PC-9 (cell line): ENCODE data around the gene FARS2. TPM values are rescaled to one million over a fixed set of nuclear protein-coding genes. Genes with fewer than 3 reads are reported as not detected.

Source experiments
- BruUV-seq: library from RNA; stranded (reverse); fragments of 400-500 nt; replicated peaks from 2 replicates; lab custom pipeline; 2021; lab: Mats Ljungman, UMichigan
- CTCF ChIA-PET: fragments of 300-600 bp; sonication (Branson Sonifier 250); formaldehyde crosslinking; loops from one replicate; lab custom pipeline; 2022; ENCODE audit warnings: antibody characterized with exemption; lab: Charles Lee
- POLR2A ChIA-PET: fragments of 300-600 bp; sonication (Branson Sonifier 250); formaldehyde crosslinking; loops from one replicate; lab custom pipeline; 2022; ENCODE audit warnings: antibody characterized with exemption; ENCODE audit not compliant: unreplicated experiment; lab: Charles Lee
- DNase-seq, 2 experiments: peaks; one replicate each; pipeline versions ENCODE4 v3.0.0 to v3.0.0-alpha.2; 2015 to 2022; ENCODE audit warnings: mixed read lengths in 1 of 2
- H2AFZ ChIP-seq: fragments of 200-600 bp; sonication (generic); 2 replicates; pipeline ENCODE4 v1.8.1; 2017; ENCODE audit warnings: antibody characterized with exemption
- H3F3A ChIP-seq: fragments of 200-600 bp; sonication (generic); 2 replicates; pipeline ENCODE4 v1.8.1; 2017; ENCODE audit warnings: antibody characterized with exemption, mild to moderate bottlenecking, low read depth; ENCODE audit not compliant: insufficient read depth
- H3K27ac ChIP-seq: fragments of 200-600 bp; sonication (generic); 2 replicates; pipeline ENCODE4 v1.6.1; 2016; ENCODE audit warnings: mixed run types
- H3K27me3 ChIP-seq: fragments of 200-600 bp; sonication (generic); 2 replicates; pipeline ENCODE4 v1.6.1; 2016; ENCODE audit warnings: low read depth, mixed run types; ENCODE audit not compliant: insufficient read depth
- H3K36me3 ChIP-seq: fragments of 200-600 bp; sonication (generic); 2 replicates; pipeline ENCODE4 v1.6.1; 2016; ENCODE audit warnings: low read depth, mixed run types
- H3K4me1 ChIP-seq: fragments of 200-600 bp; sonication (generic); replicated peaks from 2 replicates; pipeline ENCODE4 v1.6.1; 2016; ENCODE audit warnings: mixed run types; ENCODE audit not compliant: insufficient read depth
- H3K4me2 ChIP-seq: fragments of 200-600 bp; sonication (generic); 2 replicates; pipeline ENCODE4 v1.6.1; 2017; ENCODE audit warnings: mixed run types
- H3K4me3 ChIP-seq: fragments of 200-600 bp; sonication (generic); 2 replicates; pipeline ENCODE4 v1.6.1; 2016; ENCODE audit warnings: mixed run types
- H3K79me2 ChIP-seq: fragments of 200-600 bp; sonication (generic); 2 replicates; pipeline ENCODE4 v1.6.1; 2017; ENCODE audit warnings: low read depth, mixed run types
- H3K9me2 ChIP-seq: fragments of 200-600 bp; sonication (generic); 2 replicates; pipeline ENCODE4 v1.8.1; 2017; ENCODE audit warnings: mild to moderate bottlenecking; ENCODE audit not compliant: insufficient read depth
- H3K9me3 ChIP-seq: fragments of 200-600 bp; sonication (generic); 2 replicates; pipeline ENCODE4 v1.8.1; 2016; ENCODE audit warnings: low read depth; ENCODE audit not compliant: insufficient read depth
- H4K20me1 ChIP-seq: fragments of 200-600 bp; sonication (generic); 2 replicates; pipeline ENCODE4 v1.8.1; 2017; ENCODE audit not compliant: insufficient read depth
- EZH2 ChIP-seq: fragments of 200-600 bp; sonication (generic); IDR thresholded peaks from 2 replicates; pipeline ENCODE4 v1.8.0; 2017; ENCODE audit warnings: antibody characterized with exemption, low read depth
- intact Hi-C: fragments of 100-400 bp; cut with micrococcal nuclease; formaldehyde crosslinking; loops from one replicate; pipeline ENCODE4 v1.10.0; 2022; ENCODE audit not compliant: unreplicated experiment
- total RNA-seq: library from RNA; stranded (reverse); gene quantifications from 2 replicates; pipeline ENCODE4 v1.2.3, GENCODE V29; 2021
- TF ChIP-seq, protein P1 (sequence below): fragments of 200-600 bp; sonication (generic); conservative IDR thresholded peaks from 2 replicates; pipeline ENCODE4 v1.6.1; 2017; ENCODE audit warnings: mixed run types, antibody characterized with exemption, mild to moderate bottlenecking, moderate library complexity

FARS2 gene
- total RNA-seq, 1 experiment from 2014 or later, result 26.7 TPM

- H4K20me1 ChIP-seq, result no peaks in the 10 kb centered on the region
- DNase-seq, result no peak
- no peak overlapping the region for H3K4me2 ChIP-seq
- intact Hi-C loops, result no loop called here
- H3F3A ChIP-seq, result no peaks in the 10 kb centered on the region
- no peaks in the 10 kb centered on the region for H3K36me3 ChIP-seq
- H3K4me1 ChIP-seq, result no peaks in the 10 kb centered on the region
- ChIA-PET CTCF (no interaction called here), POLR2A (no interaction called here)
- no TSS peak for BruUV-seq
- no peak overlapping the region for H2AFZ ChIP-seq
- no peaks in the 10 kb centered on the region for H3K27me3 ChIP-seq
- no peak for TF ChIP-seq EZH2
- no peak overlapping the region for H3K4me3 ChIP-seq
- H3K79me2 ChIP-seq, result no peaks in the 10 kb centered on the region
- no peaks in the 10 kb centered on the region for H3K9me3 ChIP-seq
- no peak overlapping the region for H3K27ac ChIP-seq
- no peaks in the 10 kb centered on the region for H3K9me2 ChIP-seq
These were observed 186.6 kb downstream of the FARS2 start for GRCh38 chr6:5447921-5448320.

GRCh38 chr6:5450073-5450472 lies 188.8 kb downstream of the FARS2 start:
- Histone ChIP-seq H3K4me1 (no peaks in the 10 kb centered on the region), H3F3A (no peaks in the 10 kb centered on the region), H3K4me3 (no peak overlapping the region), H3K27me3 (no peaks in the 10 kb centered on the region), H3K4me2 (no peak overlapping the region), H3K9me3 (no peaks in the 10 kb centered on the region), H2AFZ (no peak overlapping the region), H4K20me1 (no peaks in the 10 kb centered on the region), H3K79me2 (no peaks in the 10 kb centered on the region), H3K9me2 (no peaks in the 10 kb centered on the region), H3K36me3 (no peaks in the 10 kb centered on the region), H3K27ac (no peak overlapping the region)
- intact Hi-C loops, result no loop called here
- ChIA-PET CTCF (no interaction called here), POLR2A (no interaction called here)
- no peak for DNase-seq
- no TSS peak for BruUV-seq
- no peak for TF ChIP-seq EZH2
- TF ChIP-seq, protein P1, sequence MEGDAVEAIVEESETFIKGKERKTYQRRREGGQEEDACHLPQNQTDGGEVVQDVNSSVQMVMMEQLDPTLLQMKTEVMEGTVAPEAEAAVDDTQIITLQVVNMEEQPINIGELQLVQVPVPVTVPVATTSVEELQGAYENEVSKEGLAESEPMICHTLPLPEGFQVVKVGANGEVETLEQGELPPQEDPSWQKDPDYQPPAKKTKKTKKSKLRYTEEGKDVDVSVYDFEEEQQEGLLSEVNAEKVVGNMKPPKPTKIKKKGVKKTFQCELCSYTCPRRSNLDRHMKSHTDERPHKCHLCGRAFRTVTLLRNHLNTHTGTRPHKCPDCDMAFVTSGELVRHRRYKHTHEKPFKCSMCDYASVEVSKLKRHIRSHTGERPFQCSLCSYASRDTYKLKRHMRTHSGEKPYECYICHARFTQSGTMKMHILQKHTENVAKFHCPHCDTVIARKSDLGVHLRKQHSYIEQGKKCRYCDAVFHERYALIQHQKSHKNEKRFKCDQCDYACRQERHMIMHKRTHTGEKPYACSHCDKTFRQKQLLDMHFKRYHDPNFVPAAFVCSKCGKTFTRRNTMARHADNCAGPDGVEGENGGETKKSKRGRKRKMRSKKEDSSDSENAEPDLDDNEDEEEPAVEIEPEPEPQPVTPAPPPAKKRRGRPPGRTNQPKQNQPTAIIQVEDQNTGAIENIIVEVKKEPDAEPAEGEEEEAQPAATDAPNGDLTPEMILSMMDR, result no peak

- no peak overlapping the region for H2AFZ ChIP-seq
- H3K4me1 ChIP-seq, result peaks cover 22% of the 10 kb centered on the region
- no peaks in the 10 kb centered on the region for H4K20me1 ChIP-seq
- ChIA-PET CTCF (interaction anchor here (1.0 kb wide), 1 partner anchor 1200 kb away, joined by 4 read pairs; no protein-coding TSS in a partner anchor), POLR2A (no interaction called here)
- BruUV-seq, result no TSS peak
- H3K4me2 ChIP-seq, result no peak overlapping the region
- H3K9me2 ChIP-seq, result no peaks in the 10 kb centered on the region
- H3K27ac ChIP-seq, result no peak overlapping the region
- DNase-seq, result peak in 1 of 2 experiments; percentile 40
- H3K4me3 ChIP-seq, result no peak overlapping the region
- no peaks in the 10 kb centered on the region for H3K9me3 ChIP-seq
- no peak for TF ChIP-seq EZH2
- TF ChIP-seq, protein P1, result no peak
- no peaks in the 10 kb centered on the region for H3F3A ChIP-seq
- H3K36me3 ChIP-seq, result no peaks in the 10 kb centered on the region
- H3K79me2 ChIP-seq, result no peaks in the 10 kb centered on the region
- no peaks in the 10 kb centered on the region for H3K27me3 ChIP-seq
- intact Hi-C loops, result no loop called here
These were observed 192.2 kb downstream of the FARS2 start for GRCh38 chr6:5453546-5453945.

DNA sequence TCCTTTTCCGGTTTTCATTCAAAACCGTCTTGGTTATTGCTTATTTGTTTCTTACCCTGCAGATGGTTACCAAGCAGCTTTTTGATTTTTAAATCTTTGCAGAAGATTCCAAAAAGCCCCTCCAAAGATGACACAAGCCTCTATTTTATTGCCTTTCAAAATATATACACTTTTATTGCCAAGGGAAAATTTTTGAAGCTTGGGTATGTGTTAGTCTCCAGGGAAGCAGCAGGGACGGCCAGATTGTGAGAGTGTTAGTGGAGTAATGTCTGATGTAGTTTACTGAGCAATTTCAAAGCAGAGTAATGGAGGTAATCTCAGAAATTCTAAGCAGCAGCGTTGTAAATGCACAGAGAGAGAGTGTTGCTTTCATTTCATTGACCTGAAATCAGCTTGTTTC lies 193.8 kb downstream of the FARS2 start:
- CTCF ChIA-PET, result no interaction called here

More for the DNA sequence above, 193.8 kb downstream of the FARS2 start:
- H4K20me1 ChIP-seq, result no peaks in the 10 kb centered on the region
- H2AFZ ChIP-seq, result no peak overlapping the region
- H3K27ac ChIP-seq, result no peak overlapping the region
- H3K9me2 ChIP-seq, result no peaks in the 10 kb centered on the region
- H3F3A ChIP-seq, result no peaks in the 10 kb centered on the region
- no peak overlapping the region for H3K4me2 ChIP-seq
- H3K9me3 ChIP-seq, result no peaks in the 10 kb centered on the region
- H3K4me1 ChIP-seq, result peaks cover 27% of the 10 kb centered on the region
- no TSS peak for BruUV-seq
- H3K4me3 ChIP-seq, result no peak overlapping the region
- no peaks in the 10 kb centered on the region for H3K36me3 ChIP-seq
- no peaks in the 10 kb centered on the region for H3K27me3 ChIP-seq
- intact Hi-C loops, result loop anchor here (5.0 kb wide), 1 partner anchor 193 kb away; the partner anchor contains the start of genes FARS2 and LYRM4
- H3K79me2 ChIP-seq, result no peaks in the 10 kb centered on the region
- TF ChIP-seq EZH2, result no peak
- TF ChIP-seq, protein P1, result no peak
- DNase-seq, result no peak
- POLR2A ChIA-PET, result no interaction called here
